Mucosa of descending colon (tissue), 3 donors: ENCODE data around the gene KLHDC7B. TPM values are rescaled to one million over a fixed set of nuclear protein-coding genes. Genes with fewer than 3 reads are reported as not detected.
A peak's percentile ranks its signal among the peaks of the same experiment; 100 is the strongest.

ENCODE experiments used
- ATAC-seq: fragments of 200-7000 bp; cut with Tn5 transposase; one replicate; pipeline ENCODE4 v1.9.1; 2020; ENCODE audit warnings: mild to moderate bottlenecking, moderate library complexity
- DNase-seq, 3 donors: peaks; one replicate each; pipeline ENCODE4 v3.0.0-alpha.2; 2020
- H3K36me3 ChIP-seq: fragments of 200-600 bp; one replicate; pipeline ENCODE4 v1.8.0; 2021; ENCODE audit warnings: low read depth, mild to moderate bottlenecking
- H3K4me1 ChIP-seq: fragments of 200-600 bp; one replicate; pipeline ENCODE4 v1.8.0; 2021; ENCODE audit warnings: low read depth, mild to moderate bottlenecking
- H3K4me3 ChIP-seq: fragments of 200-600 bp; one replicate; pipeline ENCODE4 v1.8.0; 2021; ENCODE audit warnings: mild to moderate bottlenecking
- H3K9me3 ChIP-seq: fragments of 200-600 bp; one replicate; pipeline ENCODE4 v1.8.0; 2021; ENCODE audit warnings: mild to moderate bottlenecking
- CTCF ChIP-seq: fragments of 200-600 bp; IDR thresholded peaks from one replicate; pipeline ENCODE4 v1.8.0; 2022; ENCODE audit warnings: antibody characterized with exemption, mild to moderate bottlenecking
- intact Hi-C, 2 donors: fragments of 100-400 bp; cut with DNase I in 1 of 2; cut with micrococcal nuclease in 1 of 2; formaldehyde crosslinking; loops; one replicate each; pipeline versions ENCODE4 v1.11.0 to v1.11.1; 2022; cut with DNase I, micrococcal nuclease
- total RNA-seq, 3 donors: library from RNA; stranded (reverse); fragmentation: NEBNext Ultra II Directional in 2 of 3; extraction: Animal tissue kit (Norgen Biotek cat#: 25700) in 2 of 3; gene quantifications; one replicate each; pipeline versions ENCODE4 v1.2.1 to v1.2.4, GENCODE V29; 2021 to 2023
- donor health status: DM: no; HTN: no; CAD: no; lungs with moderate emphysema.
- donor health status: DM: no; HTN: no; CAD: no.
- donor health status: DM: no; HTN: yes; CAD: no.

The KLHDC7B gene
- total RNA-seq, 3 donors from 2014 or later: 0.55 to 1.7 TPM; not detected in 1

- intact Hi-C loops: no loop called here
- peaks cover 6% of the 10 kb centered on the region for H3K36me3 ChIP-seq
- peaks cover 14% of the 10 kb centered on the region for H3K4me1 ChIP-seq
- no peaks in the 10 kb centered on the region for H3K9me3 ChIP-seq
- no peak for TF ChIP-seq CTCF
- no peak for ATAC-seq
- no peak overlapping the region for H3K4me3 ChIP-seq
- DNase-seq: peak in 1 of 3 donors; percentile 50
These were observed 42.8 kb upstream of the KLHDC7B start for GRCh38 chr22:50502628-50503474.

- DNase-seq (peak in 1 of 3 donors; percentile 52), ATAC-seq (no peak)
- H3K9me3 ChIP-seq: no peaks in the 10 kb centered on the region
- H3K4me1 ChIP-seq: peaks cover 14% of the 10 kb centered on the region
- no peak overlapping the region for H3K4me3 ChIP-seq
- intact Hi-C loops: no loop called here
- TF ChIP-seq CTCF: no peak
- H3K36me3 ChIP-seq: peaks cover 6% of the 10 kb centered on the region
These were observed 42.1 kb upstream of the KLHDC7B start for GRCh38 chr22:50503475-50504145.

GRCh38 chr22:50504369-50505211 is 41.1 kb upstream of the KLHDC7B start:
- DNase-seq (peak in 1 of 3 donors; percentile 60), ATAC-seq (no peak)
- TF ChIP-seq CTCF: no peak
- no peak overlapping the region for H3K4me3 ChIP-seq
- H3K4me1 ChIP-seq: peaks cover 19% of the 10 kb centered on the region
- H3K36me3 ChIP-seq: peaks cover 6% of the 10 kb centered on the region
- intact Hi-C loops: no loop called here
- H3K9me3 ChIP-seq: no peaks in the 10 kb centered on the region

- no peaks in the 10 kb centered on the region for H3K9me3 ChIP-seq
- ATAC-seq (no peak), DNase-seq (peak in 1 of 3 donors; percentile 55)
- H3K4me1 ChIP-seq: peaks cover 19% of the 10 kb centered on the region
- intact Hi-C loops: no loop called here
- H3K36me3 ChIP-seq: peaks cover 6% of the 10 kb centered on the region
- no peak overlapping the region for H3K4me3 ChIP-seq
- TF ChIP-seq CTCF: no peak
These were observed 40.4 kb upstream of the KLHDC7B start for GRCh38 chr22:50505276-50505775.
